Hepatocyte (in vitro differentiated cells): ENCODE results near the gene CST7. TPM values are rescaled to one million over a fixed set of nuclear protein-coding genes. Genes with fewer than 3 reads are reported as not detected.

Experiments used
- DNase-seq: peaks from one replicate; pipeline ENCODE4 v3.0.0-alpha.2; 2016; ENCODE audit warnings: low spot score
- H2AFZ ChIP-seq: fragments of 200-600 bp; sonication (generic); 2 replicates; pipeline ENCODE4 v1.6.0; 2016; ENCODE audit warnings: antibody characterized with exemption, mild to moderate bottlenecking
- H3K27ac ChIP-seq: fragments of 200-600 bp; sonication (generic); 2 replicates; pipeline ENCODE4 v1.5.1; 2016; ENCODE audit warnings: mild to moderate bottlenecking
- H3K27me3 ChIP-seq: fragments of 200-600 bp; sonication (generic); 2 replicates; pipeline ENCODE4 v1.6.1; 2016
- H3K36me3 ChIP-seq: fragments of 200-600 bp; sonication (generic); replicated peaks from 2 replicates; pipeline ENCODE4 v1.5.1; 2016; ENCODE audit warnings: low read depth; ENCODE audit not compliant: insufficient read depth
- H3K4me1 ChIP-seq: fragments of 200-600 bp; sonication (generic); 2 replicates; pipeline ENCODE4 v1.5.1; 2016; ENCODE audit warnings: mild to moderate bottlenecking, moderate library complexity; ENCODE audit not compliant: insufficient read depth
- H3K4me2 ChIP-seq: fragments of 200-600 bp; sonication (generic); 2 replicates; pipeline ENCODE4 v1.6.0; 2016
- H3K4me3 ChIP-seq: fragments of 200-600 bp; sonication (generic); 2 replicates; pipeline ENCODE4 v1.5.1; 2016; ENCODE audit warnings: mild to moderate bottlenecking
- H3K79me2 ChIP-seq: fragments of 200-600 bp; sonication (generic); 2 replicates; pipeline ENCODE4 v1.6.0; 2017; ENCODE audit warnings: mild to moderate bottlenecking
- H3K9me2 ChIP-seq: fragments of 200-600 bp; sonication (generic); replicated peaks from 2 replicates; pipeline ENCODE4 v1.6.0; 2017; ENCODE audit warnings: mild to moderate bottlenecking; ENCODE audit not compliant: insufficient read depth
- H3K9me3 ChIP-seq: fragments of 200-600 bp; sonication (generic); 2 replicates; pipeline ENCODE4 v1.5.1; 2016; ENCODE audit warnings: low read depth, mild to moderate bottlenecking
- H4K20me1 ChIP-seq: fragments of 200-600 bp; sonication (generic); 2 replicates; pipeline ENCODE4 v1.6.0; 2016; ENCODE audit warnings: mild to moderate bottlenecking; ENCODE audit not compliant: insufficient read depth, poor library complexity, severe bottlenecking
- EZH2 ChIP-seq: fragments of 200-600 bp; sonication (generic); IDR thresholded peaks from 2 replicates; pipeline ENCODE4 v1.6.1; 2016; ENCODE audit warnings: antibody characterized with exemption, mild to moderate bottlenecking, borderline replicate concordance
- EZH2phosphoT487 ChIP-seq: fragments of 200-600 bp; sonication (generic); IDR thresholded peaks from one replicate; pipeline ENCODE4 v1.6.1; 2018; ENCODE audit warnings: antibody characterized with exemption, mild to moderate bottlenecking, low read depth, moderate library complexity; ENCODE audit not compliant: unreplicated experiment, severe bottlenecking
- WGBS: methylation state at CpG from one replicate; pipeline ENCODE4 v1.1.6; 2016; ENCODE audit warnings: low lambda C conversion rate; ENCODE audit errors: missing lambda C conversion rate; 5-methylcytosine and 5-hydroxymethylcytosine counted together
- polyA plus RNA-seq: library from polyadenylated mRNA; unstranded; fragments of >200 nt; fragmentation: Nextera tagmentation; extraction: Ambion mirVana; gene quantifications from 2 replicates; pipeline ENCODE4 v1.2.1, GENCODE V29; 2016
- total RNA-seq: library from RNA; depleted of rRNA; stranded (reverse); fragments of >200 nt; gene quantifications from 2 replicates; pipeline ENCODE4 v1.2.3, GENCODE V29; 2014
- TF ChIP-seq, protein P1 (sequence below): fragments of 200-600 bp; sonication (generic); IDR thresholded peaks from 2 replicates; pipeline ENCODE4 v1.5.1; 2016; ENCODE audit warnings: antibody characterized with exemption, mild to moderate bottlenecking; ENCODE audit not compliant: poor library complexity

Gene CST7
- total and polyA plus RNA-seq, 2 experiments from 2014 or later, result not detected

DNA sequence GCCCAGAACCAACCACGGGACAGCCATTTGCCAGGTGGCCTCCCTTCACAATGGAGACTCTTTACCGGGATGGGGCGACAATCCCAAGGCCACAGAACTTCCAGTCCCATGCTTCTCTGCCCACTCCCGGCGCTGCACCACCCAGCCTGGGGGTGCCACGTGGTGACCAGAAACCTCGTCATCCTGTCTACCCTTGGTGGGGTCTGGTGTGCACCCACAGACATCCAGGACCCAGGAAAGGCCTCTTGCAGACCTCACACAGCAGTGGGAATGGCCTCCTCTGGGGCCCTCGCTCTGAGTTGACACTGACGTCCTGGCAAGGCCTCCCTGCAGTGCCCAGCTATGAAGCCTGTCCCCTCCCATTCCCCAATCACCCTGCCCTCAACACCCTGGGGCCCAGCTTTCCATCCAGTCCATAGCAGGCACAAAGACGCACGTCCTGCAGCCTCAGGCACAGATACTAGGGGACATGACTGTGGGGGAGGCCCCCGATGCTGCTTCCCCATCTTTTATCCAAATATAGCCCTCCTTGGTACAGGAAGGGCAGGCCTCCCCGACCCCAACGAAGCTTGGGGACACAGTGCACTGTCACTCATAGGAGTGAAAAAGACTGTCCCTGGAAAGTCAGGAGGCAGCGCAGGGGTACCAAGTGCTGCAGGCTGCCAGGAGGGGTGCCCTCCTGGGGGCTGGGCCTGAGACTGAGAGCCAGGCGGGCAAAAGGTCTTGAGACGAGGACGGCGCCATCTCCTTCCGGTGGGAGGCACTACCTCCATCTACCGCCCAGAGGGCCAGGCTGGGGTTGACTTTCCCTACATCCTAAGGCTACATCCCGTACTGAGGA lies 7.2 kb downstream of the CST7 start:
- no peak overlapping the region for H3K27ac ChIP-seq
- no peaks in the 10 kb centered on the region for H4K20me1 ChIP-seq
- H3K36me3 ChIP-seq, result no peaks in the 10 kb centered on the region
- no peaks in the 10 kb centered on the region for H3K9me3 ChIP-seq
- no peaks in the 10 kb centered on the region for H3K79me2 ChIP-seq
- H3K9me2 ChIP-seq, result no peaks in the 10 kb centered on the region
- no peak overlapping the region for H3K4me3 ChIP-seq
- H3K4me2 ChIP-seq, result no peak overlapping the region
- no peak overlapping the region for H2AFZ ChIP-seq
- TF ChIP-seq, protein P1, sequence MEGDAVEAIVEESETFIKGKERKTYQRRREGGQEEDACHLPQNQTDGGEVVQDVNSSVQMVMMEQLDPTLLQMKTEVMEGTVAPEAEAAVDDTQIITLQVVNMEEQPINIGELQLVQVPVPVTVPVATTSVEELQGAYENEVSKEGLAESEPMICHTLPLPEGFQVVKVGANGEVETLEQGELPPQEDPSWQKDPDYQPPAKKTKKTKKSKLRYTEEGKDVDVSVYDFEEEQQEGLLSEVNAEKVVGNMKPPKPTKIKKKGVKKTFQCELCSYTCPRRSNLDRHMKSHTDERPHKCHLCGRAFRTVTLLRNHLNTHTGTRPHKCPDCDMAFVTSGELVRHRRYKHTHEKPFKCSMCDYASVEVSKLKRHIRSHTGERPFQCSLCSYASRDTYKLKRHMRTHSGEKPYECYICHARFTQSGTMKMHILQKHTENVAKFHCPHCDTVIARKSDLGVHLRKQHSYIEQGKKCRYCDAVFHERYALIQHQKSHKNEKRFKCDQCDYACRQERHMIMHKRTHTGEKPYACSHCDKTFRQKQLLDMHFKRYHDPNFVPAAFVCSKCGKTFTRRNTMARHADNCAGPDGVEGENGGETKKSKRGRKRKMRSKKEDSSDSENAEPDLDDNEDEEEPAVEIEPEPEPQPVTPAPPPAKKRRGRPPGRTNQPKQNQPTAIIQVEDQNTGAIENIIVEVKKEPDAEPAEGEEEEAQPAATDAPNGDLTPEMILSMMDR, result no peak
- TF ChIP-seq EZH2phosphoT487, result no peak
- no peak for TF ChIP-seq EZH2
- DNase-seq, result no peak
- no peaks in the 10 kb centered on the region for H3K4me1 ChIP-seq
- 96% methylated on average over 22 of the region's 22 CpGs for WGBS
- no peaks in the 10 kb centered on the region for H3K27me3 ChIP-seq

DNA sequence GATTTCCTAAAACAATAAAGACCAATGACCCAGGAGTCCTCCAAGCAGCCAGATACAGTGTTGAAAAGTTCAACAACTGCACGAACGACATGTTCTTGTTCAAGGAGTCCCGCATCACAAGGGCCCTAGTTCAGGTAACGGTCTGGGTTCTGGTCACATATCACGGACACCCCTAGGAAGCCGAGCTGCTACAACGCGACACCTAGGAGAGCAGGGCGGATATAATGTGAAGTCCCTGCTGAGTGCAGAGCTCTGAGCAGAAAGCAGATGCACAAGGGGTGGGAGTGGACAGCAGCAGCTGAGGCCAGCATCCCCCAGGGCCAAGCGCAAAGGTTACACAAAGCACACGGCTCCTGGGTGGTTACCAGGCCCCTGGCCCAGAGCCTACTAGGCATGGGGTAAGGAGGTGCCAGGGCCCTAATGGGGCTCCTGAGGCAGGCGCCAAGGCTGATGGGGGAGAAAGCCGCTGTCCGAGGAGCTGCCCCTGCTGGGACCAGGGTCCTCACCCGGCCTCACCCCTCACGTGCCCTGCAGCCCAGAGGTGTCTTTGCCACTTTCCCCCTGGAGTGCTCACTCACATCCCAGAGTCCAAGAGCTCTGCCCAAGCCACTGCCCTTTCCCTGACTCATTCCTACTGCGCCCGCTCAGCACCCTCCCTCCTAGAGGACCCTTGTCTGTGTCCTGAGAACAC lies 8.4 kb downstream of the CST7 start:
- Histone ChIP-seq H3K4me3 (no peak overlapping the region), H3K79me2 (no peaks in the 10 kb centered on the region), H3K9me2 (no peaks in the 10 kb centered on the region), H3K27ac (no peak overlapping the region), H3K4me1 (no peaks in the 10 kb centered on the region), H3K9me3 (no peaks in the 10 kb centered on the region), H3K4me2 (no peak overlapping the region), H3K27me3 (no peaks in the 10 kb centered on the region), H3K36me3 (no peaks in the 10 kb centered on the region), H2AFZ (no peak overlapping the region), H4K20me1 (no peaks in the 10 kb centered on the region)
- no peak for DNase-seq
- TF ChIP-seq EZH2phosphoT487 (no peak), EZH2 (no peak)
- TF ChIP-seq, protein P1, result no peak
- WGBS, result 94% methylated on average over 18 of the region's 18 CpGs

DNA sequence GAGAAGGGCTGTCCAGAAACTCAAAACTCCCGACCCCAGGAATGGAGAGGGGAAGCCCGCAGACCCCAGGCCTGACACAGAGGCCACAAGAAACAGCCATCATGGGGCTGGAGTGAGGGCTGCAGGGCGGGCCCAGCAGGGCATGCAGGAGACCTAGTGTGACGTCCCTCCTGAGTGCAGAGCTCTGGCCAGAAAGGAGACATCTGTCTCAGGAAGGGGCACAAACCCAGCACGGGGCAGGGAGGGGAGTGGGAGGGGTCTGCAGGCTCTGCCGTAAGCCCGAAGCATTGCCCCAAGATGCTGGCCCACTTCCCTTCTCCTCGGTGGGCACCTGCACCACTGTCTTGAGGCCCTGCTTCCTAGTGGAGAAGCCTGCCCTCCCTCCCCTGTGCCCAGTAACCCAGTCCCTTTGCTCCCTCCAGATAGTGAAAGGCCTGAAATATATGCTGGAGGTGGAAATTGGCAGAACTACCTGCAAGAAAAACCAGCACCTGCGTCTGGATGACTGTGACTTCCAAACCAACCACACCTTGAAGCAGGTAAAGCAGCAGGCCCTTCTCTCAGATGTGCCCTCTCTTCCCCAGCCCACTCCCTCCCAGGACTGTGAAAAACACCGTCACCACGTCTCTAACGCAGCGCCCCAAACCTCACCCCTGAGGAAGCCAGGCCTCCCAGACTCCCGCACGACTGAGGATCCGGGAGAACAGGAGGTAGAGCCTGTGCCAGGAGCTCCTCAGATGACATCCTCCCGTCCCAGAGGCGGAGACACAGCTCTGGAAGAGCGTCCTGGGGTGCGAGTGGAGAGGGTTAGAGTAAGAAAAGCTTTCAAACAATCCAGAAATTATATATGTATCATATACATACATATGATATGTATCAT lies 9.7 kb downstream of the CST7 start:
- 94% methylated on average over 20 of the region's 20 CpGs for WGBS
- no peaks in the 10 kb centered on the region for H3K9me2 ChIP-seq
- no peaks in the 10 kb centered on the region for H3K4me1 ChIP-seq
- no peaks in the 10 kb centered on the region for H3K79me2 ChIP-seq
- no peaks in the 10 kb centered on the region for H3K36me3 ChIP-seq
- no peak overlapping the region for H3K27ac ChIP-seq
- no peaks in the 10 kb centered on the region for H4K20me1 ChIP-seq
- no peak overlapping the region for H3K4me2 ChIP-seq
- no peak overlapping the region for H2AFZ ChIP-seq
- no peaks in the 10 kb centered on the region for H3K9me3 ChIP-seq
- no peak for TF ChIP-seq EZH2
- no peak for TF ChIP-seq EZH2phosphoT487
- TF ChIP-seq, protein P1, result no peak
- no peak overlapping the region for H3K4me3 ChIP-seq
- DNase-seq, result no peak
- no peaks in the 10 kb centered on the region for H3K27me3 ChIP-seq
